GM21576 (cell line): ENCODE results near the gene FKBP1A.
"Not testable (repeated sequence)": the region's sequence is repeated elsewhere in the genome, so short reads cannot be mapped to it uniquely, and the experiment has no call there.

ENCODE experiments used
- ATAC-seq: cut with Tn5 transposase; IDR thresholded peaks from one replicate; pipeline ENCODE4 v1.9.1; 2021; ENCODE audit warnings: mild to moderate bottlenecking, moderate library complexity; ENCODE audit not compliant: unreplicated experiment

Gene FKBP1A

GRCh38 chr20:1417790-1418189 is 24.9 kb upstream of the FKBP1A start:
- ATAC-seq, result no peak

GRCh38 chr20:1417273-1417672 is 24.4 kb upstream of the FKBP1A start:
- ATAC-seq, result no peak

- no peak for ATAC-seq
Observed at GRCh38 chr20:1415667-1416468, 23.0 kb upstream of the FKBP1A start.

- ATAC-seq, result no peak
Observed at GRCh38 chr20:1414982-1415381, 22.1 kb upstream of the FKBP1A start.

GRCh38 chr20:1405801-1406200 is 12.9 kb upstream of the FKBP1A start:
- no peak for ATAC-seq

GRCh38 chr20:1403624-1404023 is 10.8 kb upstream of the FKBP1A start:
- ATAC-seq, result no peak

- no peak for ATAC-seq
Observed at GRCh38 chr20:1402149-1402548, 9.3 kb upstream of the FKBP1A start.

- ATAC-seq, result no peak
Observed at GRCh38 chr20:1401451-1401907, 8.6 kb upstream of the FKBP1A start.

- not testable (repeated sequence) for ATAC-seq
Observed at GRCh38 chr20:1399678-1400366, 7.0 kb upstream of the FKBP1A start.

- not testable (repeated sequence) for ATAC-seq
Observed at GRCh38 chr20:1398185-1398584, 5.3 kb upstream of the FKBP1A start.

GRCh38 chr20:1397710-1398109 is 4.9 kb upstream of the FKBP1A start:
- no peak for ATAC-seq

- no peak for ATAC-seq
Observed at GRCh38 chr20:1396702-1397101, 3.8 kb upstream of the FKBP1A start.

- ATAC-seq, result no peak
Observed at GRCh38 chr20:1396264-1396663, 3.4 kb upstream of the FKBP1A start.

GRCh38 chr20:1394686-1395085 is 1.8 kb upstream of the FKBP1A start:
- no peak for ATAC-seq

- no peak for ATAC-seq
Observed at GRCh38 chr20:1393507-1393882, 641 bp upstream of the FKBP1A start.

GRCh38 chr20:1392443-1392692 is 486 bp downstream of the FKBP1A start:
- peak; percentile 4 for ATAC-seq

- ATAC-seq, result no peak
Observed at GRCh38 chr20:1391640-1392442, 1.0 kb downstream of the FKBP1A start.

GRCh38 chr20:1390581-1391403 is 2.1 kb downstream of the FKBP1A start:
- no peak for ATAC-seq

- ATAC-seq, result no peak
Observed at GRCh38 chr20:1389703-1390580, 2.9 kb downstream of the FKBP1A start.
